ENCODE measurements around the gene IL1RAP. TPM values are rescaled to one million over a fixed set of nuclear protein-coding genes. Genes with fewer than 3 reads are reported as not detected.

IL1RAP gene
- total and polyA plus RNA-seq, 2 experiments from 2014 or later, result 3.6 to 5.0 TPM

GRCh38 chr3:190491533-190492054 lies 22.3 kb upstream of the IL1RAP start (continued):
- TF ChIP-seq NANOG (IDR thresholded peaks at IDR 0.05; ENCODE audit: borderline replicate concordance) (no peak), CTCF (conservative IDR thresholded peaks at IDR 0.05; ENCODE audit: low read depth in 2 of 2) (no peak), ZNF114 (CRISPR knock-in tag; IDR thresholded peaks at IDR 0.05) (no peak)

- H3K9me3 Mint-ChIP-seq, result no peaks in the 10 kb centered on the region
- ATAC-seq, result no peak
Observed at GRCh38 chr3:190492129-190492528, 21.8 kb upstream of the IL1RAP start.

More at GRCh38 chr3:190492129-190492528, 21.8 kb upstream of the IL1RAP start:
- peaks cover under 1% of the 10 kb centered on the region; the same call in 1 of the 2 replicates for H3K4me1 ChIP-seq (ENCODE audit: insufficient read depth)
- H3K79me2 ChIP-seq (replicated peaks; ENCODE audit: insufficient read depth), result no peaks in the 10 kb centered on the region
- H3K27me3 ChIP-seq (ENCODE audit: insufficient read depth), result no peaks in the 10 kb centered on the region
- Mint-ChIP-seq H3K27me3 (ENCODE audit: insufficient read depth, low read depth, poor library complexity) (no peaks in the 10 kb centered on the region), H3K4me1 (peaks cover 18% of the 10 kb centered on the region), H3K27ac (no peak overlapping the region), H3K36me3 (ENCODE audit: low read depth) (no peaks in the 10 kb centered on the region), H3K4me3 (no peak overlapping the region)
- no peaks in the 10 kb centered on the region for H3K36me3 ChIP-seq (ENCODE audit: insufficient read depth)
- no peak for TF ChIP-seq REST (IDR thresholded peaks at IDR 0.05; ENCODE audit: unreplicated experiment)
- TF ChIP-seq ZNF331 (CRISPR knock-in tag; IDR thresholded peaks at IDR 0.05; ENCODE audit: low read depth), result no peak
- no peak for TF ChIP-seq CTCF (conservative IDR thresholded peaks at IDR 0.05; ENCODE audit: low read depth in 2 of 2)
- no peak for TF ChIP-seq EZH2phosphoT487 (IDR thresholded peaks at IDR 0.05; ENCODE audit: unreplicated experiment)
- no peak for TF ChIP-seq JUNB (IDR thresholded peaks at IDR 0.05; ENCODE audit: unreplicated experiment)
- no peak overlapping the region for H3K4me3 ChIP-seq
- no peak overlapping the region for H2AFZ ChIP-seq
- H3K4me2 ChIP-seq, result no peak overlapping the region
- no peak for DNase-seq (ENCODE audit: low spot score)
- no peaks in the 10 kb centered on the region for H3K9me2 ChIP-seq (ENCODE audit: insufficient read depth)
- H3K27ac ChIP-seq (ENCODE audit: low read depth), result no peak overlapping the region
- no peaks in the 10 kb centered on the region for H4K20me1 ChIP-seq (replicated peaks; ENCODE audit: insufficient read depth)
- no peaks in the 10 kb centered on the region for H3F3A ChIP-seq (replicated peaks; ENCODE audit: low read depth)
